OCI-LY3 (cell line): Measurements from ENCODE around the gene QRSL1.
A peak's percentile ranks its signal among the peaks of the same experiment; 100 is the strongest.

ENCODE experiments used
- H2AFZ ChIP-seq: fragments of 200-600, 300-600 bp; shearing (Covaris generic); 2 replicates; pipeline ENCODE4 v1.6.0; 2014; ENCODE audit warnings: antibody characterized with exemption, low read depth, low read length
- H3K27ac ChIP-seq: fragments of 200-600, 300-600 bp; sonication (generic); 2 replicates; pipeline ENCODE4 v1.5.1; 2014; ENCODE audit warnings: mild to moderate bottlenecking, low read length, moderate library complexity, mixed read lengths
- H3K27me3 ChIP-seq: fragments of 200-600, 300-600 bp; sonication (generic); 2 replicates; pipeline ENCODE4 v1.6.1; 2014; ENCODE audit warnings: low read depth, low read length, mixed read lengths
- H3K36me3 ChIP-seq: fragments of 200-600, 300-600 bp; sonication (generic); replicated peaks from 2 replicates; pipeline ENCODE3; 2014; ENCODE audit warnings: low read depth, low read length, mixed read lengths
- H3K4me1 ChIP-seq: fragments of 300-600, 200-600 bp; sonication (generic); 2 replicates; pipeline ENCODE4 v1.6.1; 2014; ENCODE audit warnings: low read length, mixed read lengths
- H3K4me2 ChIP-seq: fragments of 200-600, 300-600 bp; sonication (generic); 2 replicates; pipeline ENCODE4 v1.6.1; 2014; ENCODE audit warnings: low read length, mixed read lengths
- H3K4me3 ChIP-seq: fragments of 300-600, 200-600 bp; sonication (generic); 2 replicates; pipeline ENCODE4 v1.5.1; 2014; ENCODE audit warnings: antibody characterized with exemption, mild to moderate bottlenecking, low read length, moderate library complexity
- H3K79me2 ChIP-seq: fragments of 300-600, 200-600 bp; shearing (Covaris generic); 2 replicates; pipeline ENCODE4 v1.6.1; 2014; ENCODE audit warnings: mild to moderate bottlenecking, low read length, mixed read lengths
- H3K9ac ChIP-seq: fragments of 300-600, 200-600 bp; shearing (Covaris generic); 2 replicates; pipeline ENCODE4 v1.6.0; 2014; ENCODE audit warnings: mild to moderate bottlenecking, low read length, moderate library complexity
- H3K9me3 ChIP-seq: fragments of 200-600, 300-600 bp; shearing (Covaris generic); 2 replicates; pipeline ENCODE4 v1.6.1; 2014; ENCODE audit warnings: low read length, mixed read lengths; ENCODE audit not compliant: insufficient read depth
- H4K20me1 ChIP-seq: fragments of 200-600, 300-600 bp; sonication (generic); 2 replicates; pipeline ENCODE4 v1.6.1; 2016; ENCODE audit warnings: low read length, mixed read lengths; ENCODE audit not compliant: insufficient read depth
- CTCF ChIP-seq: fragments of 200-600, 300-600 bp; sonication (generic); IDR thresholded peaks from 2 replicates; pipeline ENCODE4 v1.5.1; 2014; ENCODE audit warnings: antibody characterized with exemption, low read length, low read depth
- EZH2phosphoT487 ChIP-seq: fragments of 200-600 bp; shearing (Covaris generic); IDR thresholded peaks from 2 replicates; pipeline ENCODE4 v1.6.1; 2018; ENCODE audit warnings: antibody characterized with exemption, mixed run types, low read depth

QRSL1 gene

GRCh38 chr6:106688177-106688951 is 59.0 kb downstream of the QRSL1 start:
- Histone ChIP-seq H3K27me3 (no peaks in the 10 kb centered on the region), H3K36me3 (no peaks in the 10 kb centered on the region), H3K27ac (0 out of 2 replicates have a peak overlapping the region, but pooled peaks have one; percentile 9), H3K9ac (peak overlapping the region; percentile 49), H3K4me3 (peak overlapping the region; percentile 56), H3K4me1 (peaks cover 14% of the 10 kb centered on the region), H2AFZ (peak overlapping the region; percentile 61), H3K4me2 (peak overlapping the region; percentile 83), H4K20me1 (no peaks in the 10 kb centered on the region), H3K79me2 (no peaks in the 10 kb centered on the region), H3K9me3 (no peaks in the 10 kb centered on the region)
- peak; percentile 53 for TF ChIP-seq CTCF
- TF ChIP-seq EZH2phosphoT487 = no peak

- no peak overlapping the region for H3K27ac ChIP-seq
- H3K36me3 ChIP-seq = no peaks in the 10 kb centered on the region
- H3K4me1 ChIP-seq = peaks cover 14% of the 10 kb centered on the region
- H3K4me3 ChIP-seq = no peak overlapping the region
- H3K9ac ChIP-seq = no peak overlapping the region
- H3K27me3 ChIP-seq = no peaks in the 10 kb centered on the region
- no peak overlapping the region for H2AFZ ChIP-seq
- H3K9me3 ChIP-seq = no peaks in the 10 kb centered on the region; the same call in 1 of the 2 replicates
- no peak overlapping the region for H3K4me2 ChIP-seq
- H3K79me2 ChIP-seq = no peaks in the 10 kb centered on the region
- H4K20me1 ChIP-seq = no peaks in the 10 kb centered on the region
- TF ChIP-seq CTCF = no peak
- TF ChIP-seq EZH2phosphoT487 = no peak
Observed at GRCh38 chr6:106692112-106692818, 62.9 kb downstream of the QRSL1 start.

DNA sequence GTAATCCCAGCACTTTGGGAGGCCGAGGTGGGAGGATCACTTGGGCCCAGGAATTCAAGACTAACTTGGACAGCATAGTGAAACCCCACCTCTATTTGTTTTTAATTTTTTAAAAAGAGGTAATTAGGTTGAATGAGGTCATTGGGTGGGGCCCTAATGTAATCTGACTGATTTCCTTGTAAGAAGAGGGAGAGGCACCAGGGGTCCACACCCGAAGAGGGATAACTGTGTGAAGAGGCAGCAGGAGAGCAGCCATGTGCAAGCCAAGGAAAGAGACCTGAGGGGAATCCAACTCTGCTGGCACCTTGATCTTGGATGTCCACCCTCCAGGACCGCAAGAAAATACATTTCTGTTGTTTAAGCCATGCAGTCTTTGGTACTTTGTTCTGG is 63.4 kb downstream of the QRSL1 start:
- Histone ChIP-seq H3K9me3 (no peaks in the 10 kb centered on the region; the same call in 1 of the 2 replicates), H3K4me2 (no peak overlapping the region), H3K4me3 (no peak overlapping the region), H3K36me3 (no peaks in the 10 kb centered on the region), H3K9ac (no peak overlapping the region), H3K4me1 (peaks cover 14% of the 10 kb centered on the region), H4K20me1 (no peaks in the 10 kb centered on the region), H2AFZ (no peak overlapping the region), H3K27ac (no peak overlapping the region), H3K79me2 (no peaks in the 10 kb centered on the region), H3K27me3 (no peaks in the 10 kb centered on the region)
- TF ChIP-seq CTCF = no peak
- no peak for TF ChIP-seq EZH2phosphoT487

- no peak overlapping the region for H3K9ac ChIP-seq
- no peak overlapping the region for H3K4me3 ChIP-seq
- H3K79me2 ChIP-seq = no peaks in the 10 kb centered on the region
- H3K27me3 ChIP-seq = no peaks in the 10 kb centered on the region
- TF ChIP-seq CTCF (no peak), EZH2phosphoT487 (no peak)
- H3K36me3 ChIP-seq = no peaks in the 10 kb centered on the region
- peaks cover 8% of the 10 kb centered on the region for H3K4me1 ChIP-seq
- no peak overlapping the region for H3K27ac ChIP-seq
- H4K20me1 ChIP-seq = no peaks in the 10 kb centered on the region
- no peaks in the 10 kb centered on the region; the same call in 1 of the 2 replicates for H3K9me3 ChIP-seq
- no peak overlapping the region for H2AFZ ChIP-seq
- H3K4me2 ChIP-seq = no peak overlapping the region
Observed at GRCh38 chr6:106693418-106693817, 64.0 kb downstream of the QRSL1 start.
